Measurements from ENCODE around the gene ST8SIA5.
"Not testable (repeated sequence)": the region's sequence is repeated elsewhere in the genome, so short reads cannot be mapped to it uniquely, and the experiment has no call there.

ST8SIA5 gene

GRCh38 chr18:46756559-46757201 is at the start of gene ST8SIA5:
Gene ST8SIA5 (minus strand): TSS chr18:46757053. CDS start chr18:46756508, 545 bp downstream.
- DNase-seq (ENCODE audit: low read depth in 2 of 2, low spot score in 1 of 2), result no peak

DNA sequence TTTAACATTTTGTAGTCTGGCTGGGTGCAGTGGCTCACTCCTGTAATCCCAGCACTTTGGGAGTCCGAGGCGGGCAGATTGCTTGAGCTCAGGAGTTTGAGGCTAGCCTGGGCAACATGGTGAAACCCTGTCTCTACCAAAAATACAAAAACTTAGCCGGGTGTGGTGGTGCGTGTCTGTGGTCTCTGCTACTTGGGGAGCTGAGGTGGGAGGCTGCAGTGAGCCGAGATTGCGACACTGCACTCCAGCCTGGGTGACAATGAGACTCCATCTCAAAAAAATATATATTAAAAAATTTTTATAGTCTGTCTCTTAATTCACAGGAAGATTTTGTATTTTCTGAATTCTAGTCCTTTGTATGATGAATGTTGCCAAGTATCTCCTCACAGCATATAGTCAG is 39.1 kb upstream of the ST8SIA5 start:
- DNase-seq (ENCODE audit: low read depth in 2 of 2, low spot score in 1 of 2), result not testable (repeated sequence)

DNA sequence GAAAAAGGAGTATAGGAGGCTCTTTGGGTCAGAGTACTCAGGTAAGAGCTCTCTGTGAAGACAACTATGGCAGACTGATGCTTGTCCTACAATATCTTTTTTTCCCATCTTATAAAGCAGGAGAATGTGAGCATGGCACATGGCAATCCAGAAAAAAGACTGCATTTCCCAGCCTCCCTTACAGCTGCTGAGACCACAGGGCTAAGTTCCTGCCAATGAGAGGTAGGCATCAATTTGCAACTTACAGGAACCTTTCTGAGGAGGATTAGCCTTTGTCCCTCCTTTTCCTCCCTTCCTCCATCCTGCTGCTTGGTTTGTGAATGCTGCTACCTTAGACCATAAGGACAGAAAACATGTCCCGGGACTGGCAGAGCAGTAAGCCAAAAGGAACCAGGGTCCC is 37.8 kb upstream of the ST8SIA5 start:
- DNase-seq (ENCODE audit: low read depth in 2 of 2, low spot score in 1 of 2), result no peak

DNA sequence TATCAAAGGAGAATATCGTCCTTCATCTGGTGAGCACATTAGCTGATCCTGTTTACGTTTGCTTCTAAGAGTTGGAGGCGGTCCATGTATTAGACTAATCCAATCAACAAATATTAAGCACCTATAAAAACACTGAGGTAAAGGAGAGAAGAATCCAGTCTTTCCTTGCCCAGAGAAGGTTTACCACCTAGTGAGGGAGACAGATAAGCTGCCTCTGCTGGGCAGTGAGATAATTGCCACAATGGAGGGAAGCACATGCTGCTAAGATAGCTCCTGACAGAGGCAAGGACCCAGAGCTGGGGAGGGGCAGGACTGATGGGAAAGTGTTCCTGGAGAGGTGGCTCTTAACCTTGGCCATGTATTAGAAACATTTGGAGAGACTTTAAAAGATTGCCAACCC is 36.7 kb upstream of the ST8SIA5 start:
- DNase-seq (ENCODE audit: low read depth in 2 of 2, low spot score in 1 of 2), result no peak

GRCh38 chr18:46789088-46789487 is 32.2 kb upstream of the ST8SIA5 start:
- DNase-seq (ENCODE audit: low read depth in 2 of 2, low spot score in 1 of 2), result no peak

DNA sequence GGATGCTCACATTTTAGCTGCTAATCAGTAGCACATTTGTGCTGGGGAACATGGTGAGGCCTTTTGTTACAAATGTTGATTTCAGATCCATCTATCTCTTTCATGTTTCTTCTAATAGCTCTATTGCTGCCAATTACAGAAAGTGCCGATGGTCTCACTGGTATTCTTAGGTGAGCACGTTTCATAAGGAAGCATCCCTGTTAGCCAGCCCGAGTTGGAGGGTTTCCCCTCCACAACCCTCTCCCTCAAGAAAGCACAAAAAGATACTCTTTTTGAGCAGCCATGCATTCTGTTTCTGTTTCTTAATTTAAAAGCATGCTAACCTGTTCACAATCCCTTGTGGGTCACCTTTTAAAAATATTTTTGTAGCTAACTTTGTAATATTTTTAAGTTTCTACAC is 30.8 kb upstream of the ST8SIA5 start:
- no peak for DNase-seq (ENCODE audit: low read depth in 2 of 2, low spot score in 1 of 2)

- DNase-seq (ENCODE audit: low read depth in 2 of 2, low spot score in 1 of 2), result no peak
Observed at GRCh38 chr18:46772357-46772756, 15.5 kb upstream of the ST8SIA5 start.

GRCh38 chr18:46771141-46771540 is 14.3 kb upstream of the ST8SIA5 start:
- no peak for DNase-seq (ENCODE audit: low read depth in 2 of 2, low spot score in 1 of 2)

- DNase-seq (ENCODE audit: low read depth in 2 of 2, low spot score in 1 of 2), result no peak
Observed at GRCh38 chr18:46770708-46771107, 13.9 kb upstream of the ST8SIA5 start.

DNA sequence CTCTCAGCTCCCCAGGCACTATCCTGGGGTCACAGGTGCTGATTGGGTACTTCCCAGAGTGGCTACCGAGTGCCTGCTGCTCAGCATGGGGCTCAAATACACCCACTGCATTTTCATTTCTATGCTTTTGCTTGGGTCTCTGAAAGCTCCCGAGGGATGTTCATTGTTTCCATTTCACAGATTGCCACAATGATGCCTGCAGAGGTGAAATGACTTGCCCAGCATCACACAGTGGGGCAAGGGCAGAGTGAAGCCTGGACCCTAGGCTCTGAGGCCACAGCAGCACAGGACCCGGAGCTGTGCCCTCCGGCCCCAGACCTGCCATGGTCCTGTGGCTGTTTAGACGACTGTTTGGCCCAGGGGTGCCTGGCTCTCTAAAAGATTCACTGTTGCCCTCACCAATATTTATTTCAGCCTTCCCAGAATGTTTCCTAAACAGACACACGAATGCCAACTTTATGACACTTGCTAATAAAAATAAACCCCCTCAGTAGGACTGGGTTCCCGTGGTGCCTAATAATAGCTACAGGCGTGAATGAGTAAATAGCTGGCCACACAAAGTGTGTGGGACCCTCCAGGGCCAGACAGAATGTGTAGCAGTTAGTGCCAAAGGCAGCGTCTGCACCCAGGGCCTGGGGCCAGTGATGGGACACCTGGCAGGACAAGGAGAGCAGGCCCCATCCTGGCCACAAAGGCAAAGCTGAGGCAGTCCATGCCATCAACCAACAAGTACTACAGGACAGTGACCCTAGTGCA is 11.5 kb upstream of the ST8SIA5 start:
- no peak for DNase-seq (ENCODE audit: low read depth in 2 of 2, low spot score in 1 of 2)

GRCh38 chr18:46767217-46767616 is 10.4 kb upstream of the ST8SIA5 start:
- DNase-seq (ENCODE audit: low read depth in 2 of 2, low spot score in 1 of 2), result no peak

DNA sequence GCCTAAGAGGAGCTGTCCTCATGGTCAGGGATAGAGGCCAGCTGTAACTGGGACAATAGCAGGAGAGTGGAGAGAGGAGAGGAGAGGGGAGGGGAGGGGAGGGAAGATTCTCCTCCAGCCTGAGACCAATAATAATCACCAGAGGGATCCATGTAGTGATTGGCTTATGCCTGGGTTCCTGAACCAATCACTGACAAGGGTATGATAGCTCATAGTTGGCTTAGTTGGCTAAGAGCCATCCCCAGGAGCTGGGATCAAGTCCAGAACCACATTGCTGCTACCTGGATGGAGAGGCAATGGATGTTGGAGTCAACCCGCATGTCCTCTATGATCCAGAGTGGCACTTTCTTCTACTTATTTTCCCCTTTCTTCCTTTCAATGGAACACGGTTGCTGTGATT is 7.7 kb upstream of the ST8SIA5 start:
- no peak for DNase-seq (ENCODE audit: low read depth in 2 of 2, low spot score in 1 of 2)

DNA sequence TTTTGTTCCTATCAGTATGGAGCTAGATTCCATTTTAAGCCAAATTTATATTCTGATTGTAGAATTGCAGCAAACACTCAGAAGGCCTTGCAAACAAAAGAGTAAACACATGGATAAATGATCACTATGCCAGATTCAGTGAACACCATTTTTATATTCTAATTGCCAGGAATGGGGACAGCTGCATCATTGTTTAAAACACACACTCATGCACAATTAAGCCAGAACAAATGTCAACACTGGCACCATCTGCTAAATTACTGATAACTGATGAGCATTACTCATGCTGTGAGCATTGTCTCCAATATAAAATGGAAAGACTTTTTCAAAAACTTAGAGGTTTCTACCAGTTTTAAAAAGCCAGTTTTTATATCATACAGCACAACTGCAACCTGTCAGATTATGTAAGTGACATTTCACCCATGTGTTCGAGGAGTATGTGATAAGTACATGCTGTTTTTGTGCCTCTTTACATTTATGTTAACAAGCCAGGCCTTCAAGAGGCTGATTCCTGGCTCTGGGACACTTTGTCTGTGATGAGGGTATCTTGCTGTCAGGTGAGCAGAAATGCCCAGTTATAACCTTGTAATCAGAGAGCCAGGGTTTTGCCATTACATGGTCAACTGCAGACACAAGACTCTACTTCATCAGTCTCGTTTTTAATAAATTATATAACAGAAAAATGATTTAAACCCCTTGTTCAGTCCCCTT is 4.4 kb upstream of the ST8SIA5 start:
- no peak for DNase-seq (ENCODE audit: low read depth in 2 of 2, low spot score in 1 of 2)

GRCh38 chr18:46759890-46760289 is 3.0 kb upstream of the ST8SIA5 start:
- DNase-seq (ENCODE audit: low read depth in 2 of 2, low spot score in 1 of 2), result no peak

GRCh38 chr18:46756025-46756558 is 761 bp downstream of the ST8SIA5 start:
- no peak for DNase-seq (ENCODE audit: low read depth in 2 of 2, low spot score in 1 of 2)

GRCh38 chr18:46755315-46756024 is 1.4 kb downstream of the ST8SIA5 start:
- DNase-seq (ENCODE audit: low read depth in 2 of 2, low spot score in 1 of 2), result no peak

DNA sequence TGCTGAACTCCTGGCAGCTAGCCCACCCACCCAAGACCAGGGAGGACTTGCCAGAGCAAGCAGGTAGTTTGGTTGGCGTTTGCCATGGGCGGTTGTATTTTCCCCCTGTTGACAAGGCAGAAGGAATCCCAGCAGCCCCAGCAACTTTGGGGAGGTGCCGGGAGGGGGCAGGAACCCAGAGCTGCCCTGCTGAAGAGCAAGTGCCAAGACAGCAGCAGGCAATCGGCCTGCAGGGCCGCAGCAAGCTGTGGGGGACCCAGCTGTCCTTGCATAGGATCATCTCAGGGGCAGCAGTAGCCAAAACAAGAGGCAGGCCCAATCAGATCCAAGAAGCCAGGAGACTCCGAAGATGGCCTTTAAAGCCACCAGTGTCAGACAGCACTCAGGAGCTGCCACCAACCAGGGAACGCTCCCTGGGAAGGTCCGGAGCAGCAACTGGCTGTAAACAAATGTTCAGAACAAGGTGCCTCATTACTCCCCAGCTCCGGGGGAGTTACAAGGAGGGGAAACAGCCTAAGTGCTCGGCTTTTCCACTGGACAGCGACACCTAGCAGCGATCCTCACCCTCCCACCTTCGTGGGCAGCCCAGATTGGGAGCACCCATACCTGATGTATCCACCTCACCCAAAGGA is 2.1 kb downstream of the ST8SIA5 start:
- DNase-seq (ENCODE audit: low read depth in 2 of 2, low spot score in 1 of 2), result no peak

GRCh38 chr18:46754188-46754587 is 2.7 kb downstream of the ST8SIA5 start:
- DNase-seq (ENCODE audit: low read depth in 2 of 2, low spot score in 1 of 2), result no peak

GRCh38 chr18:46751882-46752281 is 5.0 kb downstream of the ST8SIA5 start:
- no peak for DNase-seq (ENCODE audit: low read depth in 2 of 2, low spot score in 1 of 2)

DNA sequence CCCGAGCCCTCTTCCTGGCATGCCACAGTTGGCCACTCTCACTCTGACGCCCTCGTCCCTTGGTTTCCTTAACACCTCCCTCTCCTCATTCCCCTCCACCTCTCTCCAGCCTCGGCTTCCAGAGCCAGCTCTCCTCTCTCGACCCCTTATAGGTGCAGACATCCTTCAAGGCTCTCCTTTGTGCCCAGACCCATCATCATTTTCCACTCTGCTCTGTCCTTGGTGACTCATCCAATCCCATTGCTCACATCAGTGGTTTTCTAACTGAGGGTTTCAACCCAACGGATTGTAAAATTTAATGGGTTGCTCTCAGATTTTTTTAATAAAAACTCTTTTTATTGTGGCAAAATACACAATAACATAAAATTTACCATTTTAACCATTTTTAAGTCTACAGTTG is 6.2 kb downstream of the ST8SIA5 start:
- DNase-seq (ENCODE audit: low read depth in 2 of 2, low spot score in 1 of 2), result no peak

DNA sequence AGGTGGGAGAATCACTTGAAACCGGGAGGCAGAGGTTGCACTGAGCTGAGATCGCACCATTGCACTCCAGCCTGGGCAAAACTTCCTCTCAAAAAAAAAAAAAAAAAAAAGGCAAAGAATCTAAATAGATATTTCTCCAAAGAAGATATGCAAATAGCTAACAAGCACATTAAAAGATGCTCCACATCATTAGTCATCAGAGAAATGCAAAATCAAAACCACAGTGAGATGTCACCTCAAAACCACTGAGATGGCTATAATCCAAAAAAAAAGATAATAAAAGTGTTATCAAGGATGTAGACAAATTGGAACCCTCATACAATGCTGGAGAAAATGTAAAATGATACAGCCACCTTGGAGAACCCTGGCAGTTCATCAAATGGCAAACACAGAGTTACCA is 8.4 kb downstream of the ST8SIA5 start:
- no peak for DNase-seq (ENCODE audit: low read depth in 2 of 2, low spot score in 1 of 2)
